ENCODE data around the gene HDAC10.

- no peak for TF ChIP-seq CTCF (IDR thresholded peaks at IDR 0.05)
- TF ChIP-seq POLR2A (IDR thresholded peaks at IDR 0.05), result no peak
- TF ChIP-seq EP300 (IDR thresholded peaks at IDR 0.05; ENCODE audit: low read depth), result no peak
- TF ChIP-seq POLR2AphosphoS5 (IDR thresholded peaks at IDR 0.05), result no peak
These were observed 31.5 kb upstream of the HDAC10 start for GRCh38 chr22:50282361-50283155.
